ENCODE data around the gene OSBPL3.

Gene OSBPL3

GRCh38 chr7:24760968-24761367 is 219.0 kb downstream of the OSBPL3 start:
- Mint-ChIP-seq H3K4me3 (no peak overlapping the region), H3K4me1 (peaks cover 26% of the 10 kb centered on the region), H3K27ac (no peak overlapping the region), H3K27me3 (ENCODE audit: low read depth, poor library complexity) (peaks cover 35% of the 10 kb centered on the region), H3K36me3 (ENCODE audit: low read depth) (no peaks in the 10 kb centered on the region), H3K9me3 (no peaks in the 10 kb centered on the region)
- TF ChIP-seq CTCF (IDR thresholded peaks at IDR 0.05): no peak
- DNase-seq: no peak

GRCh38 chr7:24757353-24758275 is 222.4 kb downstream of the OSBPL3 start, which contains the start of gene GSDME:
Gene GSDME (minus strand): TSS chr7:24757464. CDS start chr7:24749774, 7,690 bp downstream.
- no peak for DNase-seq

GRCh38 chr7:24756545-24757352 is 223.2 kb downstream of the OSBPL3 start:
- H3K27ac Mint-ChIP-seq: peak overlapping the region; percentile 64
- peaks cover 44% of the 10 kb centered on the region for H3K27me3 Mint-ChIP-seq (ENCODE audit: low read depth, poor library complexity)
- H3K36me3 Mint-ChIP-seq (ENCODE audit: low read depth): no peaks in the 10 kb centered on the region
- peak; percentile 78 for DNase-seq
- no peak for TF ChIP-seq CTCF (IDR thresholded peaks at IDR 0.05)
- peak overlapping the region; percentile 90 for H3K4me3 Mint-ChIP-seq
- H3K9me3 Mint-ChIP-seq: no peaks in the 10 kb centered on the region
- peaks cover 26% of the 10 kb centered on the region for H3K4me1 Mint-ChIP-seq

More at GRCh38 chr7:24757353-24758275, 222.4 kb downstream of the OSBPL3 start, which contains the start of gene GSDME:
- no peak for TF ChIP-seq CTCF (IDR thresholded peaks at IDR 0.05)
- Mint-ChIP-seq H3K4me3 (peak within 1 kb of the TSS; percentile 90), H3K27me3 (ENCODE audit: low read depth, poor library complexity) (peaks cover 44% of the 10 kb centered on the region), H3K4me1 (peaks cover 26% of the 10 kb centered on the region), H3K27ac (peak within 1 kb of the TSS; percentile 64), H3K36me3 (ENCODE audit: low read depth) (no peaks in the 10 kb centered on the region), H3K9me3 (no peaks in the 10 kb centered on the region)

- DNase-seq: no peak
- H3K27ac Mint-ChIP-seq: no peak overlapping the region
- H3K4me1 Mint-ChIP-seq: peaks cover 26% of the 10 kb centered on the region
- H3K27me3 Mint-ChIP-seq (ENCODE audit: low read depth, poor library complexity): peaks cover 44% of the 10 kb centered on the region
- H3K9me3 Mint-ChIP-seq: no peaks in the 10 kb centered on the region
- TF ChIP-seq CTCF (IDR thresholded peaks at IDR 0.05): no peak
- H3K4me3 Mint-ChIP-seq: peak overlapping the region; percentile 90
- no peaks in the 10 kb centered on the region for H3K36me3 Mint-ChIP-seq (ENCODE audit: low read depth)
Observed at GRCh38 chr7:24755541-24756407, 224.2 kb downstream of the OSBPL3 start.

GRCh38 chr7:24754906-24755506 is 225.0 kb downstream of the OSBPL3 start:
- H3K9me3 Mint-ChIP-seq: no peaks in the 10 kb centered on the region
- H3K36me3 Mint-ChIP-seq (ENCODE audit: low read depth): no peaks in the 10 kb centered on the region
- H3K4me3 Mint-ChIP-seq: no peak overlapping the region
- TF ChIP-seq CTCF (IDR thresholded peaks at IDR 0.05): no peak
- DNase-seq: no peak
- no peak overlapping the region for H3K27ac Mint-ChIP-seq
- H3K27me3 Mint-ChIP-seq (ENCODE audit: low read depth, poor library complexity): peaks cover 41% of the 10 kb centered on the region
- H3K4me1 Mint-ChIP-seq: peaks cover 26% of the 10 kb centered on the region
